Mucosa of rectum (tissue), 2 donors: ENCODE data around the gene FAM50B.
A peak's percentile ranks its signal among the peaks of the same experiment; 100 is the strongest.

Source experiments
- H3K27ac ChIP-seq, 2 donors: one replicate each; pipeline ENCODE4 v1.7.0; 2013; ENCODE audit warnings: inconsistent platforms in 2 of 2, low read depth in 2 of 2, low read length in 2 of 2
- H3K27me3 ChIP-seq, 2 donors: one replicate each; pipeline ENCODE4 v1.7.0; 2013; ENCODE audit warnings: low read length in 2 of 2; ENCODE audit not compliant: control insufficient read depth in 2 of 2, insufficient read depth in 2 of 2
- H3K36me3 ChIP-seq, 2 donors: one replicate each; pipeline ENCODE4 v1.7.0; 2013; ENCODE audit warnings: low read length in 2 of 2; ENCODE audit not compliant: control insufficient read depth in 2 of 2, insufficient read depth in 2 of 2
- H3K4me1 ChIP-seq, 2 donors: one replicate each; pipeline ENCODE4 v1.7.0; 2013; ENCODE audit warnings: low read length in 2 of 2, mild to moderate bottlenecking in 1 of 2; ENCODE audit not compliant: control insufficient read depth in 2 of 2, insufficient read depth in 2 of 2
- H3K4me3 ChIP-seq, 2 donors: one replicate each; pipeline ENCODE4 v1.7.0; 2013; ENCODE audit warnings: low read length in 2 of 2
- H3K9ac ChIP-seq, 2 donors: one replicate each; pipeline ENCODE4 v1.7.0; 2013; ENCODE audit warnings: low read length in 2 of 2, low read depth in 1 of 2, mild to moderate bottlenecking in 1 of 2
- H3K9me3 ChIP-seq, 2 donors: one replicate each; pipeline ENCODE4 v1.7.0; 2013; ENCODE audit warnings: low read length in 2 of 2; ENCODE audit not compliant: control insufficient read depth in 2 of 2
- donor health status: healthy.
- donor health status: Normal muscosa, but diverticular disease.

The FAM50B gene

DNA sequence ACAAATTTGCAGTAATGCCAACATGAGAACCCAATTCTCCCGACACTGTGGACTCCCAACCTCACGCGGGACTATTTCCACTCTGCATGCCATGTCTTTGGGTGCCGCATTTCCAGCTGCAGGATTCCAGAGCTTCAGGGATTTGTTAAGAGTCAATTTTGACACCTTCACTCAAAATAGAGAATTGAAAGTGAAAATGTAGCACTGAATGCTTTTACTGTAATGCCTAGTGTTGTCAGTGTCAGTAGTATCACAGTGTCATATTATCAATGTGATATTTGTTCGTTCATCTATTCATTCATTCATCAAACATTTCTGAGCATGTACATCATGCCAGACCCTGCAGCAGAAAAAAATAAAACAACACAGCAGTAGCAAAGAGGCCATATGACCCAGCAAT is 13.4 kb upstream of the FAM50B start:
- no peaks in the 10 kb centered on the region for H3K36me3 ChIP-seq
- H3K4me3 ChIP-seq, result no peak overlapping the region
- no peaks in the 10 kb centered on the region for H3K27me3 ChIP-seq
- H3K9me3 ChIP-seq, result no peaks in the 10 kb centered on the region
- no peak overlapping the region for H3K9ac ChIP-seq
- no peaks in the 10 kb centered on the region for H3K4me1 ChIP-seq
- no peak overlapping the region for H3K27ac ChIP-seq

DNA sequence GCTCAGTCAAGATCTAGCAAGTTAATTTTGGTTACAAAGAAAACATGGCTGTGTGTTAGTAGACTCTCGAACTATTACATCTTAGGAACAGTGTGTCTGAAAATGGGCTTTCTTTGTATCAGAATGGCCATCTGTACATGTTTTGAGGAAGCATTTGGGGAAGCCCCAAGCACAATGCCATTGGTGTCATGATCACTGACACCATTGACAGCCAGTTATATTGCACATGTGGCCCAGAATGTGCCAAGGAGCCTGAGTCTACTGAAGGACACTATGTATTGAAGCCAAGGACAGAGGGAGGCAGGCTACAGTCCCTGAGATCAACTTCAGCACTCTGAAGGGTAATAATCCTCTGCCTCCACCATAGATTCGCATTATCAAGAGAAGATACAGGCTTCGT is 12.6 kb upstream of the FAM50B start:
- H3K4me1 ChIP-seq, result no peaks in the 10 kb centered on the region
- H3K9ac ChIP-seq, result no peak overlapping the region
- no peaks in the 10 kb centered on the region for H3K36me3 ChIP-seq
- H3K27me3 ChIP-seq, result no peaks in the 10 kb centered on the region
- no peak overlapping the region for H3K27ac ChIP-seq
- H3K9me3 ChIP-seq, result no peaks in the 10 kb centered on the region
- no peak overlapping the region for H3K4me3 ChIP-seq

GRCh38 chr6:3837781-3838180 is 11.4 kb upstream of the FAM50B start:
- Histone ChIP-seq H3K27ac (no peak overlapping the region), H3K4me3 (no peak overlapping the region), H3K9ac (no peak overlapping the region), H3K27me3 (no peaks in the 10 kb centered on the region), H3K4me1 (no peaks in the 10 kb centered on the region), H3K36me3 (no peaks in the 10 kb centered on the region), H3K9me3 (no peaks in the 10 kb centered on the region)

DNA sequence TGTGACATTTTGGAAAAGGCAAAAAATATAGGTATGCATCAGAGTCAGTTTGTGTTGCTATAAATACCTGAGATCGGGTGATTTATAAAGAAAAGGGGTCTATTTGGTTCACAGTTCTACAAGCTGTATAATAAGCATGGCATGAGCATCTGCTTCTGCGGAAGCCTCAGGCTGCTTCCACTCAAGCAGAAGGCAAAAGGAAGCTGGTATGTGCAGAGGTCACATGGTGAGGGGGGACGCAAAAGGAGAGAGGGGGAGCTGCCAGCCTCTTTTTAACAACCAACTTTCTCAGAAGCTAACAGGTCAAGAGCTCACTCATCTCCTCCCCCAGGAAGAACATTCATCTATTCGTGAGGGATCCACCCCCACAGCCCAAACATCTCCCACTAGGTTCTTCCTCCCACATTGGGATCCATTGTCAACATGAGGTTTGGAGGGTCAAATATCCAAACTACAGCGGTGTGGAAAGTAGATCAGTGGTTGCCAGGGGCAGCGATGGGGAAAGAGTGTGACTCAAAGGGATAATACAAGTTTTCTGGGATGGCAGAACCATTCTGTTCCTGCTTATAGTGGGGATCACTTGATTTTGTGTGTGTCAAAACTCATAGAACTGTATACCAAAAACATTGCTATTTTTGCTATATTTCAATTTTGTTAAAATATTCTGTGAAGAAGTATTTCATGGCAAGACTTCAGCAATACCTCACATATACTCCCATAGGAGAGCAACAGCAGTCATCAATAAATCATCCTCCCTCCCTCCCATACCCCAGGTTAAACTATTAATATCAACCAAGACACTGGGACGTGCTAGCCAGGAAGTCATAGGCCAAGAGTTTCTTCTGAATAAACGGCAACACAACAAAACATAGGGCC is 9.9 kb upstream of the FAM50B start:
- no peak overlapping the region for H3K9ac ChIP-seq
- no peaks in the 10 kb centered on the region for H3K9me3 ChIP-seq
- H3K36me3 ChIP-seq, result no peaks in the 10 kb centered on the region
- H3K27me3 ChIP-seq, result no peaks in the 10 kb centered on the region
- H3K27ac ChIP-seq, result no peak overlapping the region
- no peaks in the 10 kb centered on the region for H3K4me1 ChIP-seq
- no peak overlapping the region for H3K4me3 ChIP-seq

- Histone ChIP-seq H3K9me3 (no peaks in the 10 kb centered on the region), H3K4me1 (no peaks in the 10 kb centered on the region), H3K27me3 (no peaks in the 10 kb centered on the region), H3K36me3 (no peaks in the 10 kb centered on the region), H3K4me3 (no peak overlapping the region), H3K27ac (no peak overlapping the region), H3K9ac (no peak overlapping the region)
These were observed 8.1 kb upstream of the FAM50B start for GRCh38 chr6:3841066-3841454.

- Histone ChIP-seq H3K4me3 (no peak overlapping the region), H3K27me3 (no peaks in the 10 kb centered on the region), H3K27ac (no peak overlapping the region), H3K36me3 (no peaks in the 10 kb centered on the region), H3K9me3 (no peaks in the 10 kb centered on the region), H3K4me1 (no peaks in the 10 kb centered on the region), H3K9ac (no peak overlapping the region)
These were observed 7.2 kb upstream of the FAM50B start for GRCh38 chr6:3841711-3842565.

DNA sequence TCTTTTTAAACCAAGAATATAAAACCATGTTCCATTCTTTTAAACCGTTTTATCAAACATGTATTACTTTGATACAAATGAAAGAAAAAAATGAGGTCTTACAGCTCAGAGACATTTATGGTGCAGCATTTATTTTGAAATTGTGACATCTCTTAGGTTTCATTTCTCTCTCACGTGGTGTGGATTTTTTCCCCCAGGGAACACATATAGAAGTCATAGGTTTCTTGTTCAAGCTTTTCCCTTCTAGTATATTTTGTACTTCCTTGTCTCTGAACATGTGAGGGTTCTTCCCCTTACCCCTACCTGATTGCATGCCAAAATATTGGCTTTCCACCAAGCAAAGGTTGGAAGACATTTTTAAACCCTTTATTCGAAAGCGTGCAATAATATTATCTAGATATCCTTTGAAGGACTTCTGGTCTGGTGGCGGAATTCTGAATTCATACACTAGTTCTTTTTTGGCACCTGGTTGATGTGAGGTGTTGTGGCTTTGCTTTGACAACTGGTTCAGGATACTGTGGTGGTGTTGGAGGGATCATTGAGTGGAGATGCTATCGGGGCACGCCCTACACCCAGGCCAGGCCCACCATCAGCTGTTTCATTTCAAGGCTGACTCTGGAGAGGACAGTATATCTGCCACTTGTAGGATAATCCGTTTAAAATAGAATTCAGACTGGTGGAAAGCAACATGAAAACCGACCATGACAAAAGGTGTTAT is 5.6 kb upstream of the FAM50B start:
- peaks cover 0 to under 1% of the 10 kb centered on the region in 2 donors for H3K4me1 ChIP-seq
- no peak overlapping the region for H3K4me3 ChIP-seq
- no peak overlapping the region for H3K27ac ChIP-seq
- H3K9ac ChIP-seq, result no peak overlapping the region
- no peaks in the 10 kb centered on the region for H3K27me3 ChIP-seq
- no peaks in the 10 kb centered on the region for H3K36me3 ChIP-seq
- H3K9me3 ChIP-seq, result no peaks in the 10 kb centered on the region

DNA sequence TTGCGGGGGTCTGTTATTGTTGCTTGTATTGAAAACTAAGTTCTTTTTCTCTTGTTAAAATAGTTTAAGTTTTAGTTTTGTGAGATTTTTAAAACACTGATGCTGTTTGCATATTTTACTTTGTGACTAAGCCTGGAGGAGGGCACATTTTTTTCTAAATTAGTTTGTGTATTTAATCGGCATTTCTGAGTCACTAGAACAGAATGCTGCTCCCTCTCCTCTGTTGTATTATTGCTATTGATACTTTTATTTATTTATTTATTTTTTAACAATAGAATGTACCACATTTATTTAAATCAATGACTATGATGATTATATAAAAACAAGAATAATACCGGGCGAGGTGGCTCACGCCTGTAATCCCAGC is 5.1 kb upstream of the FAM50B start:
- Histone ChIP-seq H3K9me3 (no peaks in the 10 kb centered on the region), H3K27me3 (no peaks in the 10 kb centered on the region), H3K9ac (no peak overlapping the region), H3K27ac (no peak overlapping the region), H3K4me1 (peaks cover 0 to 3% of the 10 kb centered on the region in 2 donors), H3K4me3 (no peak overlapping the region), H3K36me3 (no peaks in the 10 kb centered on the region)

GRCh38 chr6:3847521-3847920 is 1.7 kb upstream of the FAM50B start:
- H3K4me1 ChIP-seq, result peaks cover 0 to 5% of the 10 kb centered on the region in 2 donors
- no peaks in the 10 kb centered on the region for H3K36me3 ChIP-seq
- no peak overlapping the region for H3K9ac ChIP-seq

DNA sequence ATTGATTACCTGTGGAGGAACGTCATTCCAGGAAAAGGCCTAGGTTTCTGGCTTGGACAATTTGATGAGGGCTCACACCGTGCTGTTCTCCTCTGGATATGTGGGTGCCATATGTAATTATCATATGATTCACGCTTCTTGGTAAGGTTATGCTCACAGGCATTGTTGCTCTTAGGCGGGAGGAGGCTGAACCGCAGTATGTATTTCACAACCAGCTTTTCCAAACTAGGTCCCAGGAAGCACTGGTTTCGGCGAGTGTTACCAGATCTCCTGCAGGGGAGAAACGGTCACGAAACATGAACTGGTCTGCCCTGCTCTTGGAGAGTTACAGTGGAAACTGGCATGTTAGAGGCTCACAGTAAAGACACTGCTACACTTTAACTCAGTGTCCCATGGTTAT is 793 bp upstream of the FAM50B start:
- H3K9me3 ChIP-seq, result no peaks in the 10 kb centered on the region
- H3K27ac ChIP-seq, result peak overlapping the region in 1 of 2 donors; percentile 58
- no peaks in the 10 kb centered on the region for H3K36me3 ChIP-seq
- H3K4me3 ChIP-seq, result peak overlapping the region; percentile 49 to 62
- H3K27me3 ChIP-seq, result no peaks in the 10 kb centered on the region
- peak overlapping the region in 1 of 2 donors; percentile 26 for H3K9ac ChIP-seq
- peaks cover 0 to 5% of the 10 kb centered on the region in 2 donors for H3K4me1 ChIP-seq

More at GRCh38 chr6:3847521-3847920, 1.7 kb upstream of the FAM50B start:
- no peaks in the 10 kb centered on the region for H3K27me3 ChIP-seq
- no peak overlapping the region for H3K4me3 ChIP-seq
- H3K9me3 ChIP-seq, result no peaks in the 10 kb centered on the region
- no peak overlapping the region for H3K27ac ChIP-seq
